Gastrocnemius medialis (tissue), 4 donors: ENCODE results near the gene DCP1B.

Experiments used
- POLR2A ChIP-seq, 2 donors: fragments of 450-650 bp; IDR thresholded peaks; one replicate each; pipeline ENCODE4 v1.6.1; 2017; ENCODE audit warnings: antibody characterized with exemption in 2 of 2, mild to moderate bottlenecking in 2 of 2, moderate library complexity in 2 of 2
- TF ChIP-seq, protein P1 (sequence below), 5 experiments: fragments of 450-650 bp in 3 of 5; fragments of 200-600 bp in 2 of 5; sonication (generic) in 2 of 5; IDR thresholded peaks in 4 of 5; conservative IDR thresholded peaks in 1 of 5; 1 replicate in 4 of 5; 2 replicates in 1 of 5; pipeline ENCODE4 v1.5.1; 2016 to 2019; ENCODE audit warnings: antibody characterized with exemption in 5 of 5, mild to moderate bottlenecking in 3 of 5, moderate library complexity in 3 of 5

- TF ChIP-seq, protein P1, sequence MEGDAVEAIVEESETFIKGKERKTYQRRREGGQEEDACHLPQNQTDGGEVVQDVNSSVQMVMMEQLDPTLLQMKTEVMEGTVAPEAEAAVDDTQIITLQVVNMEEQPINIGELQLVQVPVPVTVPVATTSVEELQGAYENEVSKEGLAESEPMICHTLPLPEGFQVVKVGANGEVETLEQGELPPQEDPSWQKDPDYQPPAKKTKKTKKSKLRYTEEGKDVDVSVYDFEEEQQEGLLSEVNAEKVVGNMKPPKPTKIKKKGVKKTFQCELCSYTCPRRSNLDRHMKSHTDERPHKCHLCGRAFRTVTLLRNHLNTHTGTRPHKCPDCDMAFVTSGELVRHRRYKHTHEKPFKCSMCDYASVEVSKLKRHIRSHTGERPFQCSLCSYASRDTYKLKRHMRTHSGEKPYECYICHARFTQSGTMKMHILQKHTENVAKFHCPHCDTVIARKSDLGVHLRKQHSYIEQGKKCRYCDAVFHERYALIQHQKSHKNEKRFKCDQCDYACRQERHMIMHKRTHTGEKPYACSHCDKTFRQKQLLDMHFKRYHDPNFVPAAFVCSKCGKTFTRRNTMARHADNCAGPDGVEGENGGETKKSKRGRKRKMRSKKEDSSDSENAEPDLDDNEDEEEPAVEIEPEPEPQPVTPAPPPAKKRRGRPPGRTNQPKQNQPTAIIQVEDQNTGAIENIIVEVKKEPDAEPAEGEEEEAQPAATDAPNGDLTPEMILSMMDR (IDR thresholded peaks at IDR 0.05 in 4 of 5, conservative IDR thresholded peaks at IDR 0.05 in 1 of 5) = no peak
- no peak for TF ChIP-seq POLR2A (IDR thresholded peaks at IDR 0.05)
Measured at GRCh38 chr12:2046957-2047356, 42.7 kb upstream of the DCP1B start.
